IPS DF 6.9 (cell line): Measurements from ENCODE around the gene ZNF750.

Experiments
- DNase-seq: peaks from one replicate; pipeline ENCODE4 v3.0.0-alpha.2; 2013; ENCODE audit warnings: low read depth, low spot score
- H3K27ac ChIP-seq: one replicate; pipeline ENCODE4 v1.5.1; 2013; ENCODE audit warnings: low read length, control low read depth
- H3K27me3 ChIP-seq: 2 replicates; pipeline ENCODE4 v1.6.1; 2013; ENCODE audit warnings: mild to moderate bottlenecking, low read length; ENCODE audit not compliant: control insufficient read depth, insufficient read depth
- H3K36me3 ChIP-seq: 2 replicates; pipeline ENCODE4 v1.6.1; 2013; ENCODE audit warnings: low read length; ENCODE audit not compliant: control insufficient read depth, insufficient read depth
- H3K4me1 ChIP-seq: 2 replicates; pipeline ENCODE4 v1.6.1; 2013; ENCODE audit warnings: low read length; ENCODE audit not compliant: control insufficient read depth, insufficient read depth
- H3K4me3 ChIP-seq: 2 replicates; pipeline ENCODE4 v1.5.1; 2013; ENCODE audit warnings: mild to moderate bottlenecking, low read length
- H3K9me3 ChIP-seq: 2 replicates; pipeline ENCODE4 v1.6.1; 2013; ENCODE audit warnings: low read length, inconsistent platforms; ENCODE audit not compliant: control insufficient read depth, insufficient read depth
- WGBS: extraction: QIAGEN DNeasy Blood & Tissue Kit; methylation state at CpG from one replicate; pipeline ENCODE4 v1.1.7; 2013; ENCODE audit warnings: mixed read lengths, missing lambda C conversion rate; ENCODE audit not compliant: insufficient read length, insufficient coverage; 5-methylcytosine and 5-hydroxymethylcytosine counted together

ZNF750 gene

DNA sequence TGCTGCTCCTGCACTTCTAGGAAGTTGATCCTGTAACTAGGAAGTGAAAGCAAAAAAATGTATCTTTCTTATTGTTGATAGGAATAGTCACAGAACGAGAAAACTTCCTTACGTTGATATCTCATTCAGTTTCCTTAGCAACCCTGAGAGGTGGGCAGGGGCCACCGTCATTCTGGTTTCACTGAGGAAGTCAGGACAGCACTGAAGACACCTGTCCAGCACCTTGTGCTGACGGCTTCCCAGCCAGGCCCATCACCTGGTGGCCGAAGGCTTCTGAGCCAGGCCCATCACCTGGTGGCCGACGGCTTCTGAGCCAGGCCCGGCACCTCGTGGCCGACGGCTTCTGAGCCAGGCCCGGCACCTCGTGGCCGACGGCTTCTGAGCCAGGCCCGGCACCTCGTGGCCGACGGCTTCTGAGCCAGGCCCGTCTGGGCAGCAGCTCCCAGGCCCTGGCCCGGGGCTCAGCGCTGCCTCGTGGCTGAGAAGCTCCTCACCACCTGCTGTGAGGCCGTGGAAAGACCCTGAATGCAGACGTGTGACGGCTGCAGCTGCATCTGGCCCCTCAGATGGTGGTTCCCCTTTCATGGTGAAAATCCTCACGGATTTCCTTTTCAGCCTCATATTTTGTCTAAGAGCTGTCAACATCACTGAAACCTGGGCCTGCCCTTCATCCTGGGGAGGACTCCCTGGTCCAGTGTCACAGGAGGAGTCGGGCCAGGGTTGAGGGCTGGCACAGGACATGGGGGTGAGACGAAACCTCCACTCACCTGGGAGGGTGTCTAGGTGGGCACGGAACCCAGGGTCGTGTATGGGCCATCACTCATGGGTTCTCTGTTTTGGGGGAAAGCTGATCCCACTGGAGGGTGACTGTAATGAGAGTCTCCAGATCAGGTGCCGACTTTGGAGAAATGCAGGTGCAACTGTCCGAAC is 33.0 kb upstream of the ZNF750 start:
- Histone ChIP-seq H3K4me1 (0 out of 2 replicates have a peak, but pooled peaks cover 3% of the 10 kb centered on the region), H3K27ac (no peak overlapping the region), H3K9me3 (no peaks in the 10 kb centered on the region), H3K4me3 (no peak overlapping the region), H3K27me3 (no peaks in the 10 kb centered on the region), H3K36me3 (peaks cover 15% of the 10 kb centered on the region)
- no peak for DNase-seq
- WGBS: no CpG with 5 or more reads among the region's 33 CpGs

DNA sequence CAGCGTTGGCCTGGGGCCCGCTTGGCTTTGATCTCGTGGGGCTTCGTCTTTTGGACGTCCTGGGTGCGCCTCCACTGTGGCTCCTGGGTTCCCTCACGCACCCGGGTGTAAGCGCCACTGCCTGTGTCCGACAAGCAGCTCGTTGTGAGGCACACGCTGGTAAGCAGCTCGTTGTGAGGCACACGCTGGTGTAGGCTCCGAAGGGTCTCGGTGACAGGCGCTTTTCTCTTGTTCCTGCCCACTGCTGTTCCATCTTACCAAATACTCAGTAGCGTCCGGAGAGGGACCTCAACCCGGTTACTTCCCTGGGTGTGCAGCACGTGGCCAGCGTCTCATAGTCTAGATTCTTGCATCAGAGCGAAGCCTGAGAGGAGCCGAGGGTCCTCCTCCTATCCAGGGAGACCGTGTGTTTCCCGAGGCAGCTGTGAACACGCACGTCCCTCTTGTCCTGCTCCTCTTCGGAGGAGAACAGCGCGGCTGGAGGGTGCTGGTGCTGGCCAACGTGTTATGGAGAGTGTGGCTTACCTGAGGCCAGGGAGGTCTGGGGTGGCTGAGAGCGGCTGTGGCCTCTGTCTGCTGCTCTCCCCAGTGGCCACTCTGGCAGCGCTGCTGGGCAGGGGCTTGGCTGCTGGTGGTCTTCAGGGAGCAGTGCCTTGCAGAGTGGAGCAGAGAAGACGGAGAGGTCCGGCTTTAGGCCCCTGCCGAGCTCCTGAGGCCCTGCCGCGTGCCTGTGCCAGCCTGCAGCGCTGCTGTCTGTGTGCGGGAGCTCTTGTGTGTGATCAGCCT is 32.1 kb upstream of the ZNF750 start:
- Histone ChIP-seq H3K36me3 (peaks cover 15% of the 10 kb centered on the region), H3K9me3 (no peaks in the 10 kb centered on the region), H3K27me3 (no peaks in the 10 kb centered on the region), H3K4me3 (no peak overlapping the region), H3K27ac (no peak overlapping the region), H3K4me1 (0 out of 2 replicates have a peak, but pooled peaks cover 3% of the 10 kb centered on the region)
- WGBS: no CpG with 5 or more reads among the region's 41 CpGs
- no peak for DNase-seq

GRCh38 chr17:82871056-82871775 is 31.4 kb upstream of the ZNF750 start:
- WGBS: no CpG with 5 or more reads among the region's 31 CpGs
- H3K9me3 ChIP-seq: no peaks in the 10 kb centered on the region
- no peak overlapping the region for H3K27ac ChIP-seq
- DNase-seq: no peak
- H3K4me3 ChIP-seq: no peak overlapping the region
- H3K4me1 ChIP-seq: 0 out of 2 replicates have a peak, but pooled peaks cover 3% of the 10 kb centered on the region
- no peaks in the 10 kb centered on the region for H3K27me3 ChIP-seq
- peaks cover 15% of the 10 kb centered on the region for H3K36me3 ChIP-seq

DNA sequence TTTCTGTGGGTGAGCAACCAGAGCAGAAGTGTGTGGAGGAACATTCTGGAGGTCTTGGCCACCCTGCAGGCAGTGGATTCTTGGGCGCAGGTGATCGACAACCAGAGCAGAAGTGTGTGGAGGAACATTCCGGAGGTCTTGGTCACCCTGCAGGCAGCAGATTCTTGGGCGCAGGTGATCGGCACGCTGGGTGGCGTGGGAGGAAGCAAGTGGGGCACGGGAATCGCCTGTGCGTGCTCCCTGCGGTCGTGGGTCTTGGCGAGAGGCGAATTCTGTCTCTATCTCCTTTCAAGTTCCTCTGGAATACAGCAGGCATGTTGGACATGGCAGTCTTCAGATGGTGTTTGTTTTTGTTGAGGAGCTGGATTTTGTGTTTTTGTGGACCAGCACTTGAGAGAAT is 30.7 kb upstream of the ZNF750 start:
- Histone ChIP-seq H3K4me3 (no peak overlapping the region), H3K4me1 (0 out of 2 replicates have a peak, but pooled peaks cover 3% of the 10 kb centered on the region), H3K27ac (no peak overlapping the region), H3K36me3 (peaks cover 15% of the 10 kb centered on the region), H3K9me3 (no peaks in the 10 kb centered on the region), H3K27me3 (no peaks in the 10 kb centered on the region)
- no CpG with 5 or more reads among the region's 14 CpGs for WGBS
- DNase-seq: no peak

DNA sequence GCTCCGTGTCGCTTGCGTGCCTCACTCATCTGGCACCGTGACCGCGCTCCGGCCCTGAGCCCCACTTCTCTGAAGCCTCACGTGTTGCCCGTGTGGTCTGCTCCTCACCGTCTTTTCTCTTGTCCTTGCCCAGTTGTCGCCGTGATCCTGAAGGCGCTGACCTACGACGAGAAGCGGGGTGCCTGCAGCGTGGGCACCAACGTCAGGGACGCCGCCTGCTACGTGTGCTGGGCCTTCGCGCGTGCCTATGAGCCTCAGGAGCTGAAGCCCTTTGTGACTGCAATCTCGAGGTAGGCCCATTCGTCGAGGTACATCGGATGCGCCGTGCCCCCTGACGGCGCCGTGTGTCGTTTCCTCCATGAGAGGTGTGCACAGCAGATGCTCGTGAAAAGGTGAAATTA is 30.3 kb upstream of the ZNF750 start:
- peaks cover 16% of the 10 kb centered on the region for H3K36me3 ChIP-seq
- no CpG with 5 or more reads among the region's 35 CpGs for WGBS
- no peak overlapping the region for H3K4me3 ChIP-seq
- no peaks in the 10 kb centered on the region for H3K27me3 ChIP-seq
- H3K4me1 ChIP-seq: no peaks in the 10 kb centered on the region
- no peak for DNase-seq
- no peaks in the 10 kb centered on the region for H3K9me3 ChIP-seq
- H3K27ac ChIP-seq: no peak overlapping the region

GRCh38 chr17:82869536-82869935 is 29.7 kb upstream of the ZNF750 start:
- no CpG with 5 or more reads among the region's 11 CpGs for WGBS
- no peaks in the 10 kb centered on the region for H3K4me1 ChIP-seq
- no peak overlapping the region for H3K27ac ChIP-seq

DNA sequence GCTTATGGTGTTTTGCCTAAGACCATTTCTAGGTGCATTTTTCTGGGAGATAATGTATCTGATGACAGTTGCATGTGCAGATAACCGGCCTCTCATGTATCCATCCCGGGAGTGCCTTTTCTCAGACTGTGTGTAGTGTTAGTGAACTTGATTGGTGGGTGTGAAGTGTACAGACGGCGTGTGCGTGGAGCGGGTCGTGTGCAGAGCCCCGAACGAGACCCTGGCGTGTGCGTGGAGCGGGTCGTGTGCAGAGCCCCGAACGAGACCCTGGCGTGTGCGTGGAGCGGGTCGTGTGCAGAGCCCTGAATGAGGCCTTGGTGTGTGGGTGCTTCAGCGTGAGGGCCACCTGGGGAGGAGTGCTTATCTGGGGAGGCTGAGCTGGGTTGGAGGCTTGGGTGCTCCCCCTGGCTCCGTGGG is 28.9 kb upstream of the ZNF750 start:
- H3K4me3 ChIP-seq: no peak overlapping the region
- WGBS: 100% methylated on average over 4 of the region's 21 CpGs
- no peaks in the 10 kb centered on the region for H3K4me1 ChIP-seq
- H3K9me3 ChIP-seq: no peaks in the 10 kb centered on the region
- no peaks in the 10 kb centered on the region for H3K27me3 ChIP-seq
- peaks cover 17% of the 10 kb centered on the region for H3K36me3 ChIP-seq
- no peak overlapping the region for H3K27ac ChIP-seq
- no peak for DNase-seq

More at GRCh38 chr17:82869536-82869935, 29.7 kb upstream of the ZNF750 start:
- no peak overlapping the region for H3K4me3 ChIP-seq
- DNase-seq: no peak
- H3K36me3 ChIP-seq: peaks cover 17% of the 10 kb centered on the region
- no peaks in the 10 kb centered on the region for H3K27me3 ChIP-seq
- no peaks in the 10 kb centered on the region for H3K9me3 ChIP-seq

- H3K36me3 ChIP-seq: peaks cover 14% of the 10 kb centered on the region
- no CpG with 5 or more reads among the region's 18 CpGs for WGBS
Observed at GRCh38 chr17:82867763-82868325, 28.0 kb upstream of the ZNF750 start.

GRCh38 chr17:82866590-82867191 is 26.9 kb upstream of the ZNF750 start:
- H3K27me3 ChIP-seq: no peaks in the 10 kb centered on the region

More at GRCh38 chr17:82867763-82868325, 28.0 kb upstream of the ZNF750 start:
- H3K9me3 ChIP-seq: no peaks in the 10 kb centered on the region
- H3K27ac ChIP-seq: no peak overlapping the region
- H3K27me3 ChIP-seq: no peaks in the 10 kb centered on the region
- H3K4me1 ChIP-seq: no peaks in the 10 kb centered on the region
- no peak overlapping the region for H3K4me3 ChIP-seq
- no peak for DNase-seq

More at GRCh38 chr17:82866590-82867191, 26.9 kb upstream of the ZNF750 start:
- Histone ChIP-seq H3K27ac (no peak overlapping the region), H3K4me3 (no peak overlapping the region), H3K4me1 (no peaks in the 10 kb centered on the region; the same call in 1 of the 2 replicates), H3K36me3 (peaks cover 12% of the 10 kb centered on the region), H3K9me3 (no peaks in the 10 kb centered on the region)
- DNase-seq: no peak
- no CpG with 5 or more reads among the region's 11 CpGs for WGBS
